HepG2 (cell line): ENCODE measurements around the gene ZNF556. TPM values are rescaled to one million over a fixed set of nuclear protein-coding genes. Genes with fewer than 3 reads are reported as not detected.

Experiments
- ARID3A ChIP-seq: IDR thresholded peaks from 2 replicates; pipeline ENCODE4 v1.6.1; 2012; ENCODE audit warnings: low read depth, low read length, improper control_type of control experiment
- CEBPG ChIP-seq: IDR thresholded peaks from 2 replicates; pipeline ENCODE4 v1.6.1; 2016
- HIC2 ChIP-seq: sonication (generic); formaldehyde crosslinking; IDR thresholded peaks from 2 replicates; pipeline ENCODE4 v1.9.0; 2022; ENCODE audit warnings: low read depth, missing genetic modification reagents
- MXI1 ChIP-seq: IDR thresholded peaks from 3 replicates; pipeline ENCODE4 v1.6.1; 2012; ENCODE audit warnings: low read depth, low read length, inconsistent platforms, borderline replicate concordance
- POLR2AphosphoS2 ChIP-seq: IDR thresholded peaks from 2 replicates; pipeline ENCODE4 v1.6.1; 2011; ENCODE audit warnings: low read depth, low read length, improper control_type of control experiment
- SMARCE1 ChIP-seq: fragments of 450-650 bp; IDR thresholded peaks from 2 replicates; pipeline ENCODE4 v1.6.1; 2017; ENCODE audit warnings: borderline replicate concordance
- TCF7L2 ChIP-seq: IDR thresholded peaks from 2 replicates; pipeline ENCODE4 v1.6.1; 2011; ENCODE audit warnings: mild to moderate bottlenecking, low read depth, low read length, moderate library complexity
- TP53 ChIP-seq: sonication (generic); formaldehyde crosslinking; conservative IDR thresholded peaks from 2 replicates; pipeline ENCODE4 v1.4.0; 2020; ENCODE audit warnings: missing genetic modification reagents
- YY1 ChIP-seq: IDR thresholded peaks from 2 replicates; pipeline ENCODE4 v1.6.1; 2011; ENCODE audit warnings: low read length, low read depth, moderate library complexity, mild to moderate bottlenecking; ENCODE audit not compliant: insufficient read depth, insufficient replicate concordance
- ZBTB2 ChIP-seq: sonication (generic); formaldehyde crosslinking; IDR thresholded peaks from 2 replicates; pipeline ENCODE4 v1.8.0; 2022; ENCODE audit warnings: low read depth, missing genetic modification reagents
- ZMYM3 ChIP-seq: sonication (generic); formaldehyde crosslinking; IDR thresholded peaks from 2 replicates; pipeline ENCODE4 v1.5.1; 2020; ENCODE audit warnings: mild to moderate bottlenecking, missing genetic modification reagents
- ZNF225 ChIP-seq: sonication (generic); formaldehyde crosslinking; IDR thresholded peaks from 2 replicates; pipeline ENCODE4 v1.4.0; 2020; ENCODE audit warnings: mild to moderate bottlenecking, missing genetic modification reagents
- ZNF616 ChIP-seq: sonication (generic); formaldehyde crosslinking; IDR thresholded peaks from 2 replicates; pipeline ENCODE4 v1.5.0; 2020; ENCODE audit warnings: low read depth, mild to moderate bottlenecking, missing genetic modification reagents
- ZNF891 ChIP-seq: sonication (generic); formaldehyde crosslinking; IDR thresholded peaks from 2 replicates; pipeline ENCODE4 v1.5.0; 2020; ENCODE audit warnings: mild to moderate bottlenecking, missing genetic modification reagents
- polyA plus RNA-seq, 8 experiments: library from polyadenylated mRNA; depleted of rRNA in 3 of 8; stranded (reverse) in 7 of 8; unstranded in 1 of 8; fragments of >200 nt; fragmentation: Illumina TruSeq in 4 of 8; extraction: Trizol in 4 of 8; gene quantifications; 2 replicates each; pipeline versions ENCODE4 v1.2.1 to v1.2.3, GENCODE V29; 2011 to 2016; ENCODE audit warnings: low read depth in 4 of 8, missing spikeins in 1 of 8, mixed read lengths in 1 of 8; ENCODE audit not compliant: insufficient read depth in 1 of 8
- total RNA-seq, 5 experiments: library from RNA; depleted of rRNA; stranded (reverse); fragments of >200 nt; fragmentation: Illumina TruSeq; extraction: Trizol; gene quantifications; 2 replicates each; pipeline ENCODE4 v1.2.3, GENCODE V29; 2016; ENCODE audit warnings: low read depth in 1 of 5
- TF ChIP-seq, protein P1 (sequence below): sonication (generic); formaldehyde crosslinking; IDR thresholded peaks from 2 replicates; pipeline ENCODE4 v1.4.0; 2020; ENCODE audit warnings: missing genetic modification reagents, low read depth, mild to moderate bottlenecking, borderline replicate concordance
- TF ChIP-seq, protein P2 (sequence below): sonication (generic); formaldehyde crosslinking; IDR thresholded peaks from 2 replicates; pipeline ENCODE4 v1.8.1; 2023; ENCODE audit warnings: mild to moderate bottlenecking, inconsistent platforms, moderate library complexity, missing genetic modification reagents, borderline replicate concordance
- TF ChIP-seq, protein P3 (sequence below): sonication (generic); formaldehyde crosslinking; IDR thresholded peaks from 2 replicates; pipeline ENCODE4 v1.4.0; 2020; ENCODE audit warnings: missing genetic modification reagents

The ZNF556 gene
- total and polyA plus RNA-seq, 2 of the 13 experiments (the other 11 are each of a cell fraction or from before 2014, with no cell fraction given), result 4.2 to 28.6 TPM

DNA sequence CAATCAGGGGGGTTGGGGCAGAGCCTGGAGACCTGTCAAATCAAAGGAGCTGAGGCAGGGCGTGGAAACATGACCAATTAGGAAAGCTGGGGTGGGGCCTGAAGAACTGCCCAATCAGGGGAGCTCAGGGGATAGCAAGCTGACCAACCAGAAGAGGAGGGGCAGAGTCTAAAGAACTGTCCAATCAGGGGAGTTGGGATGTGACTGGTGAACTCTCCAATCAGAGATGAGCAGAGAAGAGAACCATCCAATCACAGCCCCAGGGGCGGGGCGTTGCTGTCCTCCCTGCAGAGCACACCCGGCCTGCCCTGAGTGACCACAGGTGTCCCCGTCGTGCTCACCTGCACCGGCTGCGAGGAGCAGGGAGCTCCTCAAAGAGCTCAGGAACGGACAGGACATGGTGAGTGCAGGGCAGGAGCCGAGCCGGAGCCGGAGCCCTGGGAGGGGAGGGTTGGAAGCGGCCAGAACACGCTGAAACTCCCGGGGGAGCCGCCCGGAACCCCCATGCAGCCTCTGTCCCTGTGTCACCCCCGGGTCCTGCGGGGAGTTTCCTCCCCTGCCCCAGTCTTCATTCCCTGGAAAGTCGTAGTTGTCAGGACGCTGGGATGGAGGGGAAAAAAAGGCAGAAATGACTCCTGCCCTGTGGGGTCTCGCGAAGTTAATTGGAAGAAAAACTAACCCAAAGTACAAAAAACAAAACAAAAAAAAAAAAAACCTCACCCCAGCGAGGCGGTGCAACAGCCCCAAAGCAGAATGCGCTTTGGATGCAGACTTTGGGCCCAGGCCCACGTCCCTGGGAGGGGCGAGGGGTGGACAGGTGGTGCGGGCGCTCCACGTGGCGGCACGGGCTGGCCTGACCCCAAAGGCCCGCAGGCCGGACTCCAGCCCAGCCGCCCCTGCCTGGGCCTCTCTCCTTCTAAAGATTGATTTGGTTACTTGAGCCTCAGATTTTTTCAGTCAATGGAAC lies at the start of gene ZNF556 (continued):
- TF ChIP-seq TCF7L2, result no peak
- TF ChIP-seq MXI1, result peak; percentile 93; the same call in 2 of the 3 replicates
- no peak for TF ChIP-seq TP53
- TF ChIP-seq ARID3A, result no peak; the same call in 1 of the 2 replicates
- peak; percentile 91; the same call in 1 of the 2 replicates for TF ChIP-seq ZNF616
- TF ChIP-seq HIC2 (CRISPR knock-in tag), result no peak
- TF ChIP-seq, protein P1, sequence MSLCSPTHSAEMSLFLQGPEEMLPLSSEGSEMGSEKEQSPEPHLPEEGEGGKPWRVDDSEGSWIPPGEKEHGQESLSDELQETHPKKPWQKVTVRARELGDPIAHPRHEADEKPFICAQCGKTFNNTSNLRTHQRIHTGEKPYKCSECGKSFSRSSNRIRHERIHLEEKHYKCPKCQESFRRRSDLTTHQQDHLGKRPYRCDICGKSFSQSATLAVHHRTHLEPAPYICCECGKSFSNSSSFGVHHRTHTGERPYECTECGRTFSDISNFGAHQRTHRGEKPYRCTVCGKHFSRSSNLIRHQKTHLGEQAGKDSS (CRISPR knock-in tag), result peak; percentile 75; the same call in 1 of the 2 replicates
- TF ChIP-seq SMARCE1, result no peak
- TF ChIP-seq ZBTB2, result no peak
- TF ChIP-seq ZMYM3, result no peak
- TF ChIP-seq ZNF891 (CRISPR knock-in tag), result peak; percentile 75; the same call in 1 of the 2 replicates
- TF ChIP-seq CEBPG, result 0 out of 2 replicates have a peak, but pooled peaks have one; percentile 13
- TF ChIP-seq YY1, result peak; percentile 34
- peak; percentile 88; the same call in 1 of the 2 replicates for TF ChIP-seq POLR2AphosphoS2
- TF ChIP-seq, protein P2, sequence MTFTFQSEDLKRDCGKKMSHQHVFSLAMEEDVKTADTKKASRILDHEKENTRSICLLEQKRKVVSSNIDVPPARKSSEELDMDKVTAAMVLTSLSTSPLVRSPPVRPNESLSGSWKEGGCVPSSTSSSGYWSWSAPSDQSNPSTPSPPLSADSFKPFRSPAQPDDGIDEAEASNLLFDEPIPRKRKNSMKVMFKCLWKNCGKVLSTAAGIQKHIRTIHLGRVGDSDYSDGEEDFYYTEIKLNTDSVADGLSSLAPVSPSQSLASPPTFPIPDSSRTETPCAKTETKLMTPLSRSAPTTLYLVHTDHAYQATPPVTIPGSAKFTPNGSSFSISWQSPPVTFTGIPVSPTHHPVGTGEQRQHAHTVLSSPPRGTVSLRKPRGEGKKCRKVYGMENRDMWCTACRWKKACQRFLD (CRISPR knock-in tag), result peak; percentile 61; the same call in 1 of the 2 replicates
- TF ChIP-seq, protein P3, sequence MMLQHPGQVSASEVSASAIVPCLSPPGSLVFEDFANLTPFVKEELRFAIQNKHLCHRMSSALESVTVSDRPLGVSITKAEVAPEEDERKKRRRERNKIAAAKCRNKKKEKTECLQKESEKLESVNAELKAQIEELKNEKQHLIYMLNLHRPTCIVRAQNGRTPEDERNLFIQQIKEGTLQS (CRISPR knock-in tag), result peak; percentile 47; the same call in 1 of the 2 replicates
- peak; percentile 53; the same call in 1 of the 2 replicates for TF ChIP-seq ZNF225 (CRISPR knock-in tag)
